HG03139 (cell line): ENCODE measurements around the gene CXorf38.
"Not testable (repeated sequence)": the region's sequence is repeated elsewhere in the genome, so short reads cannot be mapped to it uniquely, and the experiment has no call there.

Experiments
- ATAC-seq: cut with Tn5 transposase; IDR thresholded peaks from one replicate; pipeline ENCODE4 v1.9.1; 2021; ENCODE audit not compliant: unreplicated experiment

CXorf38 gene

DNA sequence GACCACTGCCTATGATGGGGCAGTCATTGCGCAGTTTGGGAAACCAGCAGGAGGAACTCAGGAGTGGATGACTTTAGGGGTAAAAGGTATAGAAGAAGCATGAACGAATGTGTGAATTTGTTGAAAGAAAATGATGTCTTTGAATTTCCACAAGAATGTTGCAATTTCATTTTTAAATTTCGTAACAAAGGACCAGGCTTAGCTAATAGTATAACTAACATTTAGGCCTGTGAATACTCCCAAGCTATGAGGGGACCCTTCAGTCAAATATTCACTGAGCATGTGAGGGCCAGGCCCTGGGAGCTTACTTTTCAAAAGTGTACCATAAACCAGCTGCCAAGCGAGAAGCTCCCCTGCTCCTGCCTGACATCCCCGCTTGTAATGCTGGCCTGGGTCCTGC is 18.9 kb downstream of the CXorf38 start:
- no peak for ATAC-seq

- no peak for ATAC-seq
Observed at GRCh38 chrX:40625294-40625693, 22.1 kb downstream of the CXorf38 start.

GRCh38 chrX:40623665-40624064 is 23.7 kb downstream of the CXorf38 start:
- no peak for ATAC-seq

DNA sequence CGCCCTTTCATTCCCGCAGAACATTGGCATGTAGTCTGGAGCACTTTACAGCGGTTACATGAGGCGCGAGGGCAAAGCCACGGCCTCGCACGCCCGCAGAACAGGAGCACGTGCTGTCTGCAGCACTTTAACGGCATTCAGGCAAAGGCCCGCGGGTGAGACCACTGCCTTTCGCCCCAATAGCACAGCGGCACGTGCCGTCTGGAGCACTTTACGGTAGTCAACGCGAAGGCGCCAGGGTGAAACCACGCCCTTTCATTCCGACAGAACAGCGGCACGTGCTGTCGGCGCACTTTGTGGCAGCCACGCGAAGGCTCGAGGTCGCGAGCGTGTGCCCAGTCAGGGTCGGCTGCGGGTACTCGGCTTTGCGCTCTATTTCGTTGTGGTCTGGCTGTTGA is 24.2 kb downstream of the CXorf38 start, which contains the start of gene MPC1L:
Gene MPC1L, plus strand, starts transcription at position 290 of the 398 bp plus-strand sequence. CDS start 138 bp downstream, outside the sequence.
- no peak for ATAC-seq

DNA sequence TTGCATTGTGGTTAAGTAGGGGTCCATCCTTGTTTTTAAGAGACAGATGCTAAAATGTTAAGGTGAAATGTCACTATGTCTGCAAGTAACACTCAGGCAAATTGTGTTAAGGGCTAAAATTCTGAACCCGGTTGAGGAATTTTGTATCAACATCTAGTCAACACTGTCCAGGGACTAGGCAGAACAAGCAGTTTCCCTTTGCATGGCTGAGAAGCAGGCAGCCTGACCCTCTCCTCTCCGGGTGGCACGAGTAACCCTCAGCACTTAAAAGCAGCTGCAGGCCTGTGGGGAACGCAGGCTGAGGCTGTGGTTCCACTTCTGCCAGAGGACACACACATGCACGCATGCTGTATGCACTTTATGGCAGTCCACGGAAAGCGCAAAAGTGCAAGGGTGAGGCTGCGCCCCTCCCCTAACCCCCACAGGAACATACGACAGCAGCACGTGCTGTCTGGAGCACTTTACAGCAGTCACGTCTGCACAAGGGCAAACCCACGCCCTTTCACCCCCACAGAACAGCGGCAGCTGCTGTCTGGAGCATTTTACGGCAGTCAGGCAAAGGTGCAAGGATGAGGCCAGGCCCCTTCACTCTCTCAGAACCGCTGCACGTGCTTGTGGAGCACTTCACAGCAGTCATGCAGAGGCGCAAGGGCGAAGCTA is 24.8 kb downstream of the CXorf38 start:
- no peak for ATAC-seq

DNA sequence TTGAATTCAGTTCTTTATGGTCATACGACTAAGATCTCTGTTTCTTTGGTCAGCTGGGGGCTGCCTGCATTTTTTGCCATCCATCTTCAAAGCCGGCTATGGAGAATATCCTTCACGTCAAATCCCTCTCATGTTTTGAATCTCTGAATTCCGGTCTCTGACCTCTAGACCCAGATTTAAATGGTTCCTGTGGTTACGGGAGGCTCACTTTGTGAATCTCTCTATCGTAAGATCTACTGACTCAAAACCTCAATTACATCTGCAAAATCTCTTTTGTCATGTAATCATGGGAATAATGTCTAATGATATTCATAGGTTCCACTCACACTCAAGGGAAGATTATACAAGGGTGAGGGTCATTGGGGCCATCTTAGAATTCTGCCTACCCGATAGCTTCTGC is 29.8 kb downstream of the CXorf38 start:
- ATAC-seq, result no peak

GRCh38 chrX:40615976-40616375 is 31.4 kb downstream of the CXorf38 start:
- no peak for ATAC-seq

- ATAC-seq, result no peak
Observed at GRCh38 chrX:40612511-40612910, 34.9 kb downstream of the CXorf38 start.

DNA sequence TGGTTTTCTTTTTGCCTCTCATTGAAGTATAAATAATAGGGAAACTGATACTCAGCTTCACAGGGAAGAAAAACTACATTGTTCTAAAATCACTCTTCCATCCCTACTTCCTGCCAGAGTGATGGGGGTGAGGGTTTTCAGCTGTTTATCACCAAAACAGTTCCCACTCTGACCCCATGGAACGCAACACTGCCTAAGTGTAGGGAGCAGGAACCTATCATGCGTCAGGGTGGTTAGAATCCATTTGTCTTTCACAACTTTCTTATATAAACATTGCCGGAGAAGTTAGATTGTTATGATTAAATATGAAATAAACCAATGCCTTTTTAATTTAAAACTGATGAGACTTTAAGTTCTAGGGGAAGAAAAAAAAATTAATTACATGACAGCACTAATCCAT is 40.0 kb downstream of the CXorf38 start:
- ATAC-seq, result no peak

DNA sequence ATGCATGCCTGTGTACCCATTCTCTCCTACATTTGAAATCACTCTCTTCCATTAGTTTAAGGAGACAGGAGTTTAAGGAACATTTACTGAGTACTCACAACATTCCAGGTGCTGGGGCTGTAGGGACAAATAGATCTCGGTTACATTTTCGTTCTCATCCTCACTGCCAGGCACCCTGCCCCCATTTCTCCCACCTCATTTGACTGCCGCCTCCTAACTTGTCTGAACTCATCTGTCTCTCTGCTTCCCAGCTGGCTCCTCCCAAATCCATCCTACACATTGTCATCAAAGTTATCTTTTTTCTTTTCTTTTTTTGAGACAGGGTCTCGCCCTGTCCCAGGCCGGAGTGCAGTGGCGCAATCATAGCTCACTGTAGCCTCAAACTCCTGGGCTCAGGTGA is 43.9 kb downstream of the CXorf38 start:
- ATAC-seq, result no peak

DNA sequence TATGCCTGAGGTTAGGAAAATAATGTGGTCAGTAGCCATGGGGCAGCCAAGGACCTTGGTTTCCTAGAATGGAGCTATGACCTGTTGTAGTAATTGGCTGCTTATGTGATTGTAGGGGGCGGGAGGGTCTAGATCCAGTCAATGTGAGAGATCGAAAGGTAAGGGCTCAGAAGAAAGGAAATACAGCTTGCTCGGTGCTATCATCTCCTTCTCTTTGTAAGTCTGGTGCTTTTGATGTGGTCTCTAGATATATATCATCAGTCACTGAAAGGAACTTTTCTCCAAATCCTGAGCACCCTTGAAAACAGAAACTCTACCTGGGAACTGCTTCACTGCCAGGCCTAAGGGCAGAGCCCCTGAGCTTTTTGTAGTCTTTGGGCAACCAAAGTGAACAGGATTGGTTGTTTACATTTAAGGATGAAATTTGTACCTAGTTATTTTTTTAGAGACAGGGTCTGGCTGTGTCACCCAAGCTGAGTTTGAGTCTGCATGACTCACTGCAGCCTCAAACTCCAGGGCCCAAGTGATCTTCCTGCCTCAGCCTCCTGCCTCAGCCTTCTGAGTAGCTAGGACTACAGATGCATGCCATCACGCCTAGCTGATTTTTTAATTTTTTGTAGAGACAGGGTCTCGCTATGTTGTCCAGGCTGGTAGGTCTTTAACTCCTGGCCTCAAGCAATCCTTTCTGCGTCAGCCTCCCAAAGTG is 57.6 kb downstream of the CXorf38 start:
- ATAC-seq, result not testable (repeated sequence)

DNA sequence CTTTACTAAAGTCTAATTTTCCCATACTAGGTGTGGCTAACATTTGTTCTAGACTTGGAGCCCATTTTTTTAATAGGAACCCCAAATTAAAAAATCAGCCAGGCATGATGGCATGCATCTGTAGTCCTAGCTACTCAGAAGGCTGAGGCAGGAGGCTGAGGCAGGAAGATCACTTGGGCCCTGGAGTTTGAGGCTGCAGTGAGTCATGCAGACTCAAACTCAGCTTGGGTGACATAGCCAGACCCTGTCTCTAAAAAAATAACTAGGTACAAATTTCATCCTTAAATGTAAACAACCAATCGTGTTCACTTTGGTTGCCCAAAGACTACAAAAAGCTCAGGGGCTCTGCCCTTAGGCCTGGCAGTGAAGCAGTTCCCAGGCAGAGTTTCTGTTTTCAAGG is 59.7 kb downstream of the CXorf38 start:
- not testable (repeated sequence) for ATAC-seq

DNA sequence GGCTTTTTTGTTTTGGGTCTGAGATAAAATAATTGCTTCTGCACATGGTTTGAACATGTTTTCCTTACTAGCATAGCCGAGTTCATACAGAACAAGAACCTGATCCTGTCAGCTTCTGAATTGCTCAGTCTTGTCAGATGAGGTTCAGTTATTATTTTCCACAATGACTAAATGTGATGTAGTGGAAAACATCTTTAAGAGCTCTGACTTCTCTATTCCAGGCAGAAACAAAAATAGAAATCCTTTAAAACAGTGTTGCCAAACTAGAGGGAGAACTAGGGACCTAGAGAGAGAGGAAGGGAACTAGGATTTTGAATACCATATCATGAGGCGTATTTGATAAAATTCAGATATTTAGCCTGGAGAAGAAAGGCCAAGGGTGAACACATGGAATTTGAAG is 64.5 kb downstream of the CXorf38 start:
- no peak for ATAC-seq

GRCh38 chrX:40582178-40582577 is 65.2 kb downstream of the CXorf38 start:
- ATAC-seq, result not testable (repeated sequence)

DNA sequence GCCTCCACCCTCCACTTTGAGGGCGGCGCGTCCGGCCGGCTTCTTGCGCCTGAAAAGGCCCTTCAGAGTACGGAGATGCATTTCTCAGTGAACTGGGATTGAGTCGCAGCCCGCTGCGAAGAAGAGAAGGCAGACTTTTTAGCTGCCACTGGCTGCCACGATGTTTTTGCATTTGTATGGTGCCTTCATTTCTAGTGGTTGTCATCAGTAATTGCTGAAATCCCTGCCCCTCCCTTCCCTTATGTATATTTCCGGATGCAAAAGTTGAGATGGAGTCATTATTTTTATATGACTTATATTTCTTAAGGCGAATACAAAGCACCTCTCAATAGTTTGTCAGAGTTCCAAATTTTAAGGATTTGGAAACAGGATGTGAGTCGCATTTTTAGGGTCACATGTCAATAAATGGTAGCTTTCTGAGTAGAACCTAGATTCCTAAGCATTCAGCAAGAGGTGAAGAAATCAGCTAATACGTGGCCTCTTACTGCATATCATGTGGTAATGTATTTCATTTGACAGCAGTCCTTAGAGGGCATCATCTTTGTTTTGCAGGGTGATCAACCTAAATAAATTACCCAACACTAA is 65.9 kb downstream of the CXorf38 start:
- ATAC-seq, result no peak

DNA sequence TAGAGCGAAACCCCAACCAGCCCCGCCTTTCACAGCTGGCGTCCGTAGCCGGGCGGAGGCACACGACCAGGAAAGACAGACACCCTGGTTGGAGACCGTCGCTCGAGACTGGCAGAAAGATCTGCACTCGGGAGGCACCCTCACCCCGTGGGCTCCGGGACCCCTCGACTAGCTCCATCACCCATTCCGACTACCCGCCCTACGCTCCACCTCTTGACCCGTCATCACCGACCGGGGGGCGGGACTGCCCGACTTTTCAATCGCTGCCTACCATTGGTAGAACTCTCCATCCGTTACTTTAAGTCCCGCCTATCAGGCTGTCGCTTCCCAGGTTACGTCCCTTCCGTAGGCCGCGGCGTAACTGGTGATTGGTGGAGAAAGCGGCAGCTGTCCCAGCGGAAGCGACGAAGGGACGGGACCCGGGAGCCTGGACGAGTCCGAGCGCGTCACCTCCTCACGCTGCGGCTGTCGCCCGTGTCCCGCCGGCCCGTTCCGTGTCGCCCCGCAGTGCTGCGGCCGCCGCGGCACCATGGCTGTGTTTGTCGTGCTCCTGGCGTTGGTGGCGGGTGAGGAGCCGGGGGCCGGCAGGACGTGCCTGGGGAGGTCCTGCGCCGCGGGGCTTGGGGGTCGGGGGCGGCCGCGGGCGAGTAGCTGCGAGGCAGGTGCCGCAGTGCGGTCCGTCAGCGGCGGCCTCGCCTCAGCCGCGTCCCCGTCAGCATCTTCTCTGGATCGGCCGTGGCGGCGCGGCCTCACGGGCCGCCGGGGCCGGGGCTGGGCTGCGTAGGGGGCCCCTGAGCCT is 66.6 kb downstream of the CXorf38 start, which contains the start of gene ATP6AP2:
Gene ATP6AP2, plus strand, starts transcription at position 434 of the 799 bp plus-strand sequence. Its CDS starts 96 bp downstream, at position 530.
- peak; percentile 95 for ATAC-seq

DNA sequence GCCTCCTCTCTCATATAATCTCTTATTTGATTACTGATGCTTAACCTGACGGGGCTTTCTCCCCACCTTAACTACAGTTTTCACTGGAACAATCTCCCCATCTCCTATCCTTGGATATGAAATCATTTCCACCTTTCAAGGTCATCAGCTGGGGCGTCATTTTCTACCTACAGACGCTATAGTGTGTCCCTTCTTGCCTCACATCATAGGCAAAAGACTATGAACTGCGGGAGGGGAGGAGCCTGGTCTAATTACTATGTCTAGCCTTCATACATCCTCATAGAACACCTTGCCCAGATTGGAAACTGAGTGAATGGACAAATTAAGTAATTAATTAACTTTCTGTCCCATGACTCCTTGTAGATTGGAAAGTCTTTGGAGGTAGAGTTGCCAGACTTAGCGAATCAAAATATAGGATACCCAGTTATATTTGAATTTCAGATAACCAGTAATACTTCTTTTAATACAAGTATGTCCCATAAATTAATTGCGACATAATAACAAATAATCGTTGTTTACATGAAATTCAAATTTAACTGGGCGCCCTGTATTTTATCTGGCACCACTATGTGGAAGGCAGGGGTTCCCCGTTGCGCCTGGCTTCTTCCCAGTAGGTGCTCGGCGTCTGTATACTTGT is 67.3 kb downstream of the CXorf38 start:
- ATAC-seq, result no peak

DNA sequence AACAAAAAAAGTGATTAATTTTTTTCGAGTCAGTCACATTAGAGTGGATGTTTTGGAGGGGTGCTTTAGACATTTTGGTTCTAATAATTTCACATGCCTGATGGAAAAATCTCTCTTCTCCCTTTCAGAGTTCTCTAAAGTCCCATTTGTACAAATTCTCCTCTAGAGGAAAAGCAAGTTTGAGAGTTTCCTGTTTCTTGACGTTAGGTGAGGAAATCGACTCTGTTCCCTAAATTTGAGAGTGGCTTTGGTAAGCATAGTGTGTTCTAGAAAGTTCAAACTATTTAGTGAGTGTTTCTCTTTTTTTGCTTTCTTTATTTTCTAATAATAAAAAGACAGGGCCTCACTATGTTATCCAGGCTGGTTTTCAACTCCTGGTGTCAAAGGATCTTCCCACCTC is 68.2 kb downstream of the CXorf38 start:
- no peak for ATAC-seq

DNA sequence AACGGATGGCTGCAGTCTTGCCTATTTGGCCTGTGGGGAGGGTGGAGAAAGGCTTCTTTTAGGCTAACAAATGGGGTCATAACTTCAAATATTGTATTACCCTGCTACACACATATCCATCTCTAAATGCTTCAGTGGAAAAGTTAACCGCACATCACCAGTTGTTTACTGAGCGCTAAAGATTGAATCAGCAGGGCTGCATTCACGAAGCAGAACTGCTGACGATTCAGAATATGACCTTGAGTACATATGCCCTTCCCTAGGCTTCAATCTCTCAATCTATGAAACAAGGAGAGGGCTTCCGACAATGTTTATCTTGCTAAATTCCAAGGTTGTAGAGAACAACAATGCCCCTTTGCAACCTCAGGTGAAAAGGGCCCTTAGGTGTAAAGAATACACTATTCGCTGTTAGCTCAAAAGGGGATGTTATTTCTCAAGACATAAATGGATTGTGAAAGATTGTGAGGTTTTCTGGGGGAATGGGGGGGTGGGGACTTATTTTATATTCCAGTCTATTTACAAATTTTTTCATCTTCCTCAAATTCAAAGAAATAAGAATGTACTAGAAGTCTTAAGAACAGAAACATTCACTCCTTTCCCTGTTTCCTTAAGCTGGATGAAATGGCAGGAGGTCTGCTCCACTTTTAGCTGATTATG is 69.2 kb downstream of the CXorf38 start:
- ATAC-seq, result no peak
